Measurements from ENCODE around the gene TCAF2.
"Not testable (repeated sequence)": the region's sequence is repeated elsewhere in the genome, so short reads cannot be mapped to it uniquely, and the experiment has no call there.

DNA sequence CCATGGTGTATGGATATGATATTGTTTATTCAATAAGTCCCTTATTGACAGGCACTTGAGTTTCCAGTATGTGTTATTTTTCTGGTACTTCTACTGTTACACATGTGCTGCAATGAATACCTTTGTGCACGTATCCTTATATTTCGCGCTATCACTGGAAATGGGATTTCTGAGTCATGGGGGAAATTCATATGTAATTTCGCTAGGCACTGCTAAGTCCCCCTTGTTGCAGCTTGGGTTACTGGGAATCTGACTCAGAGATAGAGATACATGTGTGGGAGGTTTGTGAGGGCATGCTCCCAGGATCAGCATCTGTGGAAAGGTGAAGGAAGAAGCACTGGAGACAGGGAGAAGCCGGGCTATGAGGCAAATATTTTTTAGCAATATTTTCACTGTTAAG lies 9.9 kb downstream of the TCAF2 start:
- TF ChIP-seq EP300, POLR2AphosphoS5, POLR2A (IDR thresholded peaks at IDR 0.05): not testable (repeated sequence)
- TF ChIP-seq, protein P1, sequence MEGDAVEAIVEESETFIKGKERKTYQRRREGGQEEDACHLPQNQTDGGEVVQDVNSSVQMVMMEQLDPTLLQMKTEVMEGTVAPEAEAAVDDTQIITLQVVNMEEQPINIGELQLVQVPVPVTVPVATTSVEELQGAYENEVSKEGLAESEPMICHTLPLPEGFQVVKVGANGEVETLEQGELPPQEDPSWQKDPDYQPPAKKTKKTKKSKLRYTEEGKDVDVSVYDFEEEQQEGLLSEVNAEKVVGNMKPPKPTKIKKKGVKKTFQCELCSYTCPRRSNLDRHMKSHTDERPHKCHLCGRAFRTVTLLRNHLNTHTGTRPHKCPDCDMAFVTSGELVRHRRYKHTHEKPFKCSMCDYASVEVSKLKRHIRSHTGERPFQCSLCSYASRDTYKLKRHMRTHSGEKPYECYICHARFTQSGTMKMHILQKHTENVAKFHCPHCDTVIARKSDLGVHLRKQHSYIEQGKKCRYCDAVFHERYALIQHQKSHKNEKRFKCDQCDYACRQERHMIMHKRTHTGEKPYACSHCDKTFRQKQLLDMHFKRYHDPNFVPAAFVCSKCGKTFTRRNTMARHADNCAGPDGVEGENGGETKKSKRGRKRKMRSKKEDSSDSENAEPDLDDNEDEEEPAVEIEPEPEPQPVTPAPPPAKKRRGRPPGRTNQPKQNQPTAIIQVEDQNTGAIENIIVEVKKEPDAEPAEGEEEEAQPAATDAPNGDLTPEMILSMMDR (IDR thresholded peaks at IDR 0.05): not testable (repeated sequence)

Measured in gastroesophageal sphincter (tissue), 3 donors.